Liver (tissue), 3 donors: ENCODE measurements around the gene GINS2.
A peak's percentile ranks its signal among the peaks of the same experiment; 100 is the strongest.

Experiments used
- EGR1 ChIP-seq, 2 donors: IDR thresholded peaks; 2 replicates each; pipeline ENCODE4 v1.6.1; 2016 to 2018; ENCODE audit warnings: antibody characterized with exemption in 2 of 2, low read depth in 2 of 2
- FOXA1 ChIP-seq: IDR thresholded peaks from 2 replicates; pipeline ENCODE4 v1.6.1; 2016; ENCODE audit warnings: antibody characterized with exemption
- GABPA ChIP-seq, 2 donors: IDR thresholded peaks in 1 of 2; conservative IDR thresholded peaks in 1 of 2; 2 replicates each; pipeline ENCODE4 v1.6.1; 2016; ENCODE audit warnings: antibody characterized with exemption in 2 of 2, mild to moderate bottlenecking in 1 of 2, moderate library complexity in 1 of 2
- HNF4A ChIP-seq, 2 donors: conservative IDR thresholded peaks; 2 replicates each; pipeline ENCODE4 v1.6.1; 2016; ENCODE audit warnings: antibody characterized with exemption in 2 of 2, mild to moderate bottlenecking in 2 of 2
- MAX ChIP-seq: IDR thresholded peaks from 2 replicates; pipeline ENCODE4 v1.6.1; 2016; ENCODE audit warnings: antibody characterized with exemption
- NR2F2 ChIP-seq: IDR thresholded peaks from 2 replicates; pipeline ENCODE4 v1.6.1; 2016; ENCODE audit warnings: antibody characterized with exemption
- RAD21 ChIP-seq, 2 donors: IDR thresholded peaks; 2 replicates each; pipeline ENCODE4 v1.6.1; 2016; ENCODE audit warnings: antibody characterized with exemption in 2 of 2, mild to moderate bottlenecking in 2 of 2
- REST ChIP-seq: IDR thresholded peaks from 2 replicates; pipeline ENCODE4 v1.6.1; 2016; ENCODE audit warnings: antibody characterized with exemption, mild to moderate bottlenecking
- RXRA ChIP-seq, 2 donors: IDR thresholded peaks; 2 replicates each; pipeline ENCODE4 v1.6.1; 2017 to 2018; ENCODE audit warnings: antibody characterized with exemption in 2 of 2, mild to moderate bottlenecking in 1 of 2
- SP1 ChIP-seq: IDR thresholded peaks from 2 replicates; pipeline ENCODE4 v1.6.1; 2018; ENCODE audit warnings: antibody characterized with exemption, mild to moderate bottlenecking
- TAF1 ChIP-seq: conservative IDR thresholded peaks from 2 replicates; pipeline ENCODE4 v1.6.1; 2016; ENCODE audit warnings: antibody characterized with exemption, mild to moderate bottlenecking
- TF ChIP-seq, protein P1 (sequence below): fragments of 150-350 bp; IDR thresholded peaks from 2 replicates; pipeline ENCODE4 v1.5.1; 2017; ENCODE audit warnings: improper control_type of control experiment, low read depth, low read length; ENCODE audit not compliant: missing input control
- TF ChIP-seq, protein P2 (sequence below): IDR thresholded peaks from 2 replicates; pipeline ENCODE4 v1.6.1; 2016; ENCODE audit warnings: antibody characterized with exemption
- donor health status: healthy.
- donor health status: healthy.

GRCh38 chr16:85645021-85645589 is 43.6 kb downstream of the GINS2 start:
- TF ChIP-seq, protein P1, sequence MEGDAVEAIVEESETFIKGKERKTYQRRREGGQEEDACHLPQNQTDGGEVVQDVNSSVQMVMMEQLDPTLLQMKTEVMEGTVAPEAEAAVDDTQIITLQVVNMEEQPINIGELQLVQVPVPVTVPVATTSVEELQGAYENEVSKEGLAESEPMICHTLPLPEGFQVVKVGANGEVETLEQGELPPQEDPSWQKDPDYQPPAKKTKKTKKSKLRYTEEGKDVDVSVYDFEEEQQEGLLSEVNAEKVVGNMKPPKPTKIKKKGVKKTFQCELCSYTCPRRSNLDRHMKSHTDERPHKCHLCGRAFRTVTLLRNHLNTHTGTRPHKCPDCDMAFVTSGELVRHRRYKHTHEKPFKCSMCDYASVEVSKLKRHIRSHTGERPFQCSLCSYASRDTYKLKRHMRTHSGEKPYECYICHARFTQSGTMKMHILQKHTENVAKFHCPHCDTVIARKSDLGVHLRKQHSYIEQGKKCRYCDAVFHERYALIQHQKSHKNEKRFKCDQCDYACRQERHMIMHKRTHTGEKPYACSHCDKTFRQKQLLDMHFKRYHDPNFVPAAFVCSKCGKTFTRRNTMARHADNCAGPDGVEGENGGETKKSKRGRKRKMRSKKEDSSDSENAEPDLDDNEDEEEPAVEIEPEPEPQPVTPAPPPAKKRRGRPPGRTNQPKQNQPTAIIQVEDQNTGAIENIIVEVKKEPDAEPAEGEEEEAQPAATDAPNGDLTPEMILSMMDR = no peak
- TF ChIP-seq, protein P2, sequence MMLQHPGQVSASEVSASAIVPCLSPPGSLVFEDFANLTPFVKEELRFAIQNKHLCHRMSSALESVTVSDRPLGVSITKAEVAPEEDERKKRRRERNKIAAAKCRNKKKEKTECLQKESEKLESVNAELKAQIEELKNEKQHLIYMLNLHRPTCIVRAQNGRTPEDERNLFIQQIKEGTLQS = no peak
- no peak for TF ChIP-seq REST
- TF ChIP-seq FOXA1 = no peak
- TF ChIP-seq HNF4A (conservative IDR thresholded peaks at IDR 0.05) = peak in 1 of 2 donors; percentile 6
- TF ChIP-seq RXRA (IDR thresholded peaks at IDR 0.05) = no peak
- no peak for TF ChIP-seq NR2F2
- TF ChIP-seq GABPA (IDR thresholded peaks at IDR 0.05 in 1 of 2, conservative IDR thresholded peaks at IDR 0.05 in 1 of 2) = no peak
- no peak for TF ChIP-seq RAD21 (IDR thresholded peaks at IDR 0.05)
- TF ChIP-seq EGR1 (IDR thresholded peaks at IDR 0.05; ENCODE audit: low read depth in 2 of 2) = no peak
- TF ChIP-seq MAX = no peak
- TF ChIP-seq TAF1 = no peak
- no peak for TF ChIP-seq SP1
